Brain microvascular endothelial cell (primary cell): ENCODE results near the gene GALNT15.

Source experiments
- DNase-seq: peaks from one replicate; pipeline ENCODE4 v3.0.0-alpha.2; 2020
- H3K27ac ChIP-seq: fragments of 250-450 bp; sonication (Bioruptor Pico); 2 replicates; pipeline ENCODE4 v1.5.1; 2020; ENCODE audit warnings: mild to moderate bottlenecking, moderate library complexity
- H3K27me3 ChIP-seq: fragments of 250-450 bp; sonication (Bioruptor Pico); replicated peaks from 2 replicates; pipeline ENCODE4 v1.5.1; 2020; ENCODE audit warnings: mild to moderate bottlenecking
- H3K36me3 ChIP-seq: fragments of 250-450 bp; sonication (Bioruptor Pico); replicated peaks from 2 replicates; pipeline ENCODE4 v1.5.1; 2020; ENCODE audit warnings: mild to moderate bottlenecking
- H3K4me3 ChIP-seq: 2 replicates; pipeline ENCODE4 v1.5.1; 2011; ENCODE audit warnings: low read depth, mild to moderate bottlenecking, control low read depth, low read length, moderate library complexity
- CTCF ChIP-seq: IDR thresholded peaks from 2 replicates; pipeline ENCODE4 v1.5.1; 2011; ENCODE audit warnings: low read depth, mild to moderate bottlenecking, moderate library complexity, low read length, control low read depth, inconsistent platforms; ENCODE audit errors: missing control alignments
- in situ Hi-C: cut with HindIII; loops from 2 replicates; pipeline ENCODE4 v1.10.0; 2017; ENCODE audit warnings: low sequenced_read_pairs, low pct_ligation_motif_present

GALNT15 gene

DNA sequence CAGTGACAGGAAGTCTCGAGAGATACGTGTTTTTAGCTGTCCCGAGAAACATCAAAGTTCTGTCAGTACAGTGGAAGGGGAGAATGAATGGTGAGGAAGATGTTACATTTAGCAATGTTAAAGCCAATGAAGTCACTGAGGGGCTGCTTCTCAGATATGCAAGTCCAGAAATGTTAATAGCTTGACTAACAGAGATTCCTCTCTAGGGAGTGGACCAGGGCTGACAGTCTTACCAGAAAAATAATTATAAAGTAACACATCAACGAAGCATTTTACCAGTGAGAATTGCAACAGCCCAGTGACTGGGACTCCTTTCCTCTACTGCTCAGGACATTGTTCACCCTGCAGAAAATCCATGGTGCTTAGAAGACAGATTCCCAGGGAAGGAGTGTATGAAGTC is 23.9 kb downstream of the GALNT15 start:
- no peak for TF ChIP-seq CTCF
- Histone ChIP-seq H3K36me3 (no peaks in the 10 kb centered on the region), H3K4me3 (no peak overlapping the region), H3K27me3 (no peaks in the 10 kb centered on the region), H3K27ac (no peak overlapping the region)
- DNase-seq = no peak
- in situ Hi-C loops = no loop called here

- TF ChIP-seq CTCF = no peak
- in situ Hi-C loops = no loop called here
- Histone ChIP-seq H3K36me3 (no peaks in the 10 kb centered on the region), H3K27ac (no peak overlapping the region), H3K4me3 (no peak overlapping the region), H3K27me3 (no peaks in the 10 kb centered on the region)
- no peak for DNase-seq
These were observed 25.3 kb downstream of the GALNT15 start for GRCh38 chr3:16199769-16200168.

DNA sequence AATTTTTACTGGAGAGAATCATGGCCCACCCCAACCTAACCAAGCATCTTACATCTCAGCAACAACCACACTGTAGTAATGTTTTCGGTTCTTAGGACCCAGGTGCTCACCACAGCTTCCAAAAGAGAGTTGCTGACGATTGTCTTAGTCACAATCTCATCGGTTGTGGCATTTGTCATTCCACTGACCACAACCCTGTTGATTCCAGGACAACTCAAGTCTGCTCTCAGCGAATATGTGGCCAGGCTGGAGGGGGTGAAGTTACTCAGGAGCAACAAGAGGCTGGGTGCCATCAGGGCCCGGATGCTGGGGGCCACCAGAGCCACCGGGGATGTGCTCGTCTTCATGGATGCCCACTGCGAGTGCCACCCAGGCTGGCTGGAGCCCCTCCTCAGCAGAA is 25.9 kb downstream of the GALNT15 start:
- no peaks in the 10 kb centered on the region for H3K36me3 ChIP-seq
- H3K27ac ChIP-seq = no peak overlapping the region
- peak; percentile 29 for DNase-seq
- in situ Hi-C loops = no loop called here
- H3K27me3 ChIP-seq = no peaks in the 10 kb centered on the region
- H3K4me3 ChIP-seq = no peak overlapping the region
- no peak for TF ChIP-seq CTCF

DNA sequence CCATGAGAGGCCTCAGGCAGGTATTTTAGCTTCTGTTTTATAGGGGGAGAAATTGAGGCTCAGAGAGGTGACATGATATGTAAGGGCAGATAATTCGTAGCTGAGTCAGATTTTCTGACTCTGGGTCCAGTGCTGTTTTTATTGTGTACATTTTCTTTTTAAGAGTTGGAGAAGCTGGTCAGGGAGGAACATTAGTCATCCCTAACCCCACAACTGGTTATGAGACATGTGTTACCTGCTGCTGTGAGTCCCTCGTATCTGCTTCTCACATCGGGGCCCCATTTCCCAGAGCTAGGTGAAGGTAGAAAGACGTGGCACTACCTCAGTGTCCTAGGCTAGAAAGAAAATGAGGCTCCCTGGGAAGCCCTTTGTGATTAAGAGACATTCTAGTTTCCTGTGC is 28.6 kb downstream of the GALNT15 start:
- in situ Hi-C loops = no loop called here
- no peak for TF ChIP-seq CTCF
- Histone ChIP-seq H3K27ac (no peak overlapping the region), H3K4me3 (no peak overlapping the region), H3K27me3 (no peaks in the 10 kb centered on the region), H3K36me3 (no peaks in the 10 kb centered on the region)
- DNase-seq = peak; percentile 41

DNA sequence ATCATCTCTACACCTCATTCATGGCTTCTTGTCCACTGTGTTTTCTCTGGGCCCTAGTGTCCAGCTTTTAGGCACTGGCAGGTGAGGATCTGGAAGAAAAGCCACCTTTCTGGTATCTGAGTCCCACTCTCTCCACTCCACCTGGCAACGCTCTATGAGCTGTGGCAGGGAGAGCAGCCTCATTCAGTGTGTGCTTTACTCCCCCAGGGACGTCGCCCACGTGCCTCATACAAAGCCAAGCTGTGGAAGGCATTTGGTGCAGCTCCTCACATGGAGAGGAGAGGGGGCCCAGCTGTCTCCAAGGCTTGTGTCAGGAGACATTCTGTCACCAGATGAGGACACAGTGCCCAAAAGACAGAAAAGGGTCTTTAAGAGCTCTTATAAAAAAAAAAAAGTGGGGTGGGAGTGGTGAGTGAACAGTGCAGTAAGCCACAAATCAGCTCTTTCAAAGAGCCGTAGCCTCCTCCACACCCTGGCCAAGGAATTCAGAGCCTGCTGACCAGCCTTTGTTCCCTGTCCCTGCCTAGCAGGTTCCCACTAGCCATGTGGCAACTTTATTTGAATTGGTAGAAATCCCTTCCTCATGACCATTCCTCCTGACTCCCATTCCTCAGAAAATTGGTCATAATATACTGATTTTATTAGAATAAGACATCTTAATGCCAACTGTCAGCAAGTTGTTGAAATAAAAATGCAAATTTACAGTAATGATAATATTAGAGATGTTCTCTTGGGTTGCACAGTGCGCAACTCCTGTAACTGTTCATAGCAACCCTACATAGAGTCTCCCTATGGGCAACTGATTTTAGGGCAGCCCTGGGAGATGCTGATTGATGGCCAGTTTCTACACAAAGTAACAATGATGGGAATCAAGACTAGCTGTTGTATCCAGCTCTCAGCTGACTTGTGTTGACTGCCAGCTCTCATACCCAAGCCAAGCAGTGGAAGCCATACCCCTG is 29.5 kb downstream of the GALNT15 start:
- no peak for DNase-seq
- in situ Hi-C loops = no loop called here
- H3K27me3 ChIP-seq = no peaks in the 10 kb centered on the region
- H3K4me3 ChIP-seq = no peak overlapping the region
- no peak for TF ChIP-seq CTCF
- H3K27ac ChIP-seq = no peak overlapping the region
- H3K36me3 ChIP-seq = no peaks in the 10 kb centered on the region
